ENCODE measurements around the gene SCYGR4.

SCYGR4 gene

DNA sequence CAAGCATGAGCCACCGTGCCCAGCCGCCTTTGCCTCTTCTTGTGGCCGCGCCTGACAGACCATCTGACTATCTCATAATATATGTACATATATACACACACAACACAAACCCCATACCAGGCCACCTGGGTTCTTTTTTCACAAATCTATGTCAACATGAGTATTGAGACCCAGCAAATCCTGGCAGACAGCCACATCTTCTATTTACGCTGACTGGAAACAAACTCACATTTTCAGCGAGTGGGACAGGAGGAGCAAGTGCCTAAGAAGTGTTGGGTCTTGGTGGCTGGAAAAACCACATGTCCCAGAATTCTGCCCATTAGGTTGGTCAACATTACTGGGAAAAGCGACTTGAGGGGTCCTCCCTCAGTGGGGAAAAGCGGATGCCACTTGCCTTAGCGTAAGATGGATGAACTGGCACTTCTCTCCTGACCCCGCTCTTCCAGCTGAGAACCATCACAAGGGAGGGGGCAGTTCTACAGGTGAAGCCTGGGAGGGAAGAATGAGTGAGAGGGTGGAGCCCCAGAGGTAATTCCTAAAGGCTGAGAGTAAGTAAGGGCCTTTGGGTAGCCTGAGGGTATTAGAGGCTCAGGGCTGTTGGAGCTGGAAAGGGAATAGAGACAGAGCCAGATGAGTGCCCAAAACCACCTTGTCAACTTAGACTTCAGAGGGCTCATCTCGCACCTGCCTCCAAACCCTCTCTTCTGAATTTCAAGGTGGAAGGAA lies 4.6 kb upstream of the SCYGR4 start:
- intact Hi-C loops (cut with DNase I): no loop called here
- no peak for DNase-seq

- DNase-seq: no peak
- intact Hi-C loops (cut with DNase I): no loop called here
Observed at GRCh38 chr2:227613272-227613660, 4.0 kb upstream of the SCYGR4 start.

- DNase-seq: no peak
- intact Hi-C loops (cut with DNase I): no loop called here
Observed at GRCh38 chr2:227614246-227614645, 3.1 kb upstream of the SCYGR4 start.

GRCh38 chr2:227614740-227615139 lies 2.6 kb upstream of the SCYGR4 start, which contains the start of gene SCYGR3:
SCYGR3 (minus strand) TSS chr2:227614840; CDS start chr2:227614840, 0 bp downstream.
- intact Hi-C loops (cut with DNase I): no loop called here
- no peak for DNase-seq

GRCh38 chr2:227615181-227615580 lies 2.1 kb upstream of the SCYGR4 start:
- no peak for DNase-seq
- intact Hi-C loops (cut with DNase I): no loop called here

- DNase-seq: no peak
- intact Hi-C loops (cut with DNase I): no loop called here
Observed at GRCh38 chr2:227615906-227616305, 1.4 kb upstream of the SCYGR4 start.

- intact Hi-C loops (cut with DNase I): no loop called here
- DNase-seq: no peak
Observed at GRCh38 chr2:227616631-227617030, 667 bp upstream of the SCYGR4 start.

GRCh38 chr2:227623226-227623625 lies 5.9 kb downstream of the SCYGR4 start:
- intact Hi-C loops (cut with DNase I): no loop called here
- no peak for DNase-seq

GRCh38 chr2:227625420-227625819 lies 8.1 kb downstream of the SCYGR4 start:
- DNase-seq: no peak
- intact Hi-C loops (cut with DNase I): no loop called here

GRCh38 chr2:227626580-227627151 lies 9.4 kb downstream of the SCYGR4 start:
- no peak for DNase-seq
- intact Hi-C loops (cut with DNase I): no loop called here

DNA sequence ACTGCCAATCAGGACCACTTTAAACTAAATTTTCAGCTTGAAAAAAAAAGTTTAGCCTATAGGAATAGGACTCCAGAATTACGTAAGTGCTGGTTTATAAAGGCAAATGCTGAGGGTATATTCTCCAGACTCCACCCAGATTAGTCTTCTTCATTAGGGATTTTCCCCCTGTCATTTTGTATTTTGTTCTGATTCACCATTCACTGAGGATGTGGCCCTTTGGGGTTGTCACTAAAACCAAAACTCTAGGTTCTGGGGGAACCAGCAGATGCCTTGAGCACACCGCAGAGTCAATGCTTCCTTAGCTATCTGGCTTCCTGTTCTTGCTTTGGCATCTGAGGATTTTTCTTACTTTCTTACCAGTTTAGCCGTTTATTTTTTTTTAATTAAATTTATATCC lies 10.5 kb downstream of the SCYGR4 start:
- no peak for DNase-seq
- intact Hi-C loops (cut with DNase I): no loop called here

DNA sequence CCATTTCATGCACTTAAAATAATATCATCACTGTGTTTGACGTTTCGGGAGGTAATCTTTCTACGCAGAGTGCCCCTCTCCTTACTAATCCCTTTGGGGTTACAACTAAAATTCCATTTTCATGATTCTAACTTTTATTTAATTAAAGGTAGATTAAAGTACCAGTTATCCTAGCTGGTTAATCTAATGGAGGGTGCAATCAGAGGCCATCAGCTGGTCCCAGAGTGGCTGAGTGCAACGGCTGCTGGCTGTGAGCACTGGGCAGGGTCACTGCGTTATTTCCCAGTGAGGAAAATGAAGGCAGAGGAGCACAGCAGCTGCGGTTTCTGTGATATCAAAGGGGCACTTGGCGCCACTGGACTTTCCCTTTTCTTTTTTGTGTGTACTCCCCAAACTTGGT lies 12.1 kb downstream of the SCYGR4 start:
- DNase-seq: no peak
- intact Hi-C loops (cut with DNase I): no loop called here

GRCh38 chr2:227630322-227630721 lies 13.0 kb downstream of the SCYGR4 start:
- DNase-seq: no peak
- intact Hi-C loops (cut with DNase I): no loop called here

GRCh38 chr2:227632827-227633226 lies 15.5 kb downstream of the SCYGR4 start:
- no peak for DNase-seq
- intact Hi-C loops (cut with DNase I): no loop called here

DNA sequence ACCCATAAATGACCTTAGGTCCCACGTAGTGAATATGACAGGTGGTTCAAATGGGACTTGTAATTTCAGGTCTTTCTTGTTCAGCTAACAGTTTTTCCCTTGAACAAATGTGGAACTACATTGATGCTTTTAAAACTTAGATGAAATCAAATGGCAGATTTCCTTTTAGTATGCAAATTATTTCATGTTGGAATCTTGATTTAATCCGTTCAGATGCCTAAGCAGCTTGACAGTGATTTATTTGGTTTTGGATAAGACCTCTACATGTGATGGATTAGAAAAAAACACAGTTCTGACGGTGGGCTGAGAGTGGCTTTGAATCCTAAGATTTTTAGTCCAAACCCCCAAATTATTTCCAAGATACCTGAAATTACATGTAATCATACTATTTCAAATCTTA lies 16.9 kb downstream of the SCYGR4 start:
- intact Hi-C loops (cut with DNase I): no loop called here
- no peak for DNase-seq

GRCh38 chr2:227642656-227643055 lies 25.4 kb downstream of the SCYGR4 start:
- intact Hi-C loops (cut with DNase I): no loop called here
- no peak for DNase-seq

DNA sequence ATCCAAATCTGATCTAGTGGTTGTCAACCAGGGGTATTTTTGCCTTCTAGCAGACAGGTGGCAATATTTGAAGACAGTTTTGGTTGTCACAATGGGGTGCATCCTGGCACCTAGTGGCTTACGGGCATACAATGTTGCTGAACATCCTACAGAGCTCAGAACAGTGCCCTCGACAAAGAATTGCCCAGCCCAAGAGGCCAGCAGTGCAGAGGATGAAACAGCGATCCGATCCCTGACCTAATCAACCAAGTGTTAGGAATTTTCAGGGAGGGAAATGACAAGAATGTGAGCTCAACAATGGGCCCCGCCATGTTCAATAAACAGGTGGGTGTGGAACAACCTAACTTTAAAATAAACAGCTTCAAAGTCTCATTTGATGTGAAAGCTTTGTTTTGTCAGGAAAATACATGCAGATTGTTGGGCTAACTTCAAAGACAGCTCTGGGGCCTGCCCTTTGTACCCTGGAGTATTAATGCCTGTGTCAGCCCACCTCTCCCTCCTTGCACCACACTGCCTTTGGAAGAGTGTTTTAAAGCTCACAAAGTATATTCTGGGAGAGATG lies 26.8 kb downstream of the SCYGR4 start:
- intact Hi-C loops (cut with DNase I): no loop called here

GRCh38 chr2:227653419-227653818 lies 36.1 kb downstream of the SCYGR4 start:
- no peak for DNase-seq
- intact Hi-C loops (cut with DNase I): loop anchor here (10.0 kb wide), 1 partner anchor 211 kb away; no protein-coding TSS in a partner anchor

More for the DNA sequence above, 26.8 kb downstream of the SCYGR4 start:
- no peak for DNase-seq

GRCh38 chr2:227654426-227654825 lies 37.1 kb downstream of the SCYGR4 start:
- intact Hi-C loops (cut with DNase I): loop anchor here (10.0 kb wide), 1 partner anchor 210 kb away; no protein-coding TSS in a partner anchor
- no peak for DNase-seq

DNA sequence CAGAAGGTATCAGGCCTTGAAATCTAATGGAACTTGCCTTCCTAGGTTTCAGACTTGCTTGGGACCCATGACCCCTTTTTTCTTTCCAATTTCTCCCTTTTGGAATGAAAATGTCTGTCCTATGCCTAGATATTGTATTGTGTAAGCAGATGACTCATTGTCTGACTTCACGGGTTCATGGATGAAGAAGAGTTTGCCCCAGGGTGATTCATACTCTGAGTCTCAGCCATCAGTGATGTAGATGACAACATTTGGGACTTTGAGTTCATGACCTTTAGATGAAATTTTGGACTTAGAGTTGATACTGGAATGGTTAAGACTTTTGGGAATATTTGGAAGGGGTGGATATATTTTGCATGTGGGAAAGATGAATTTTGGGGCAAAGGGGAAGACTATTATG lies 38.2 kb downstream of the SCYGR4 start:
- intact Hi-C loops (cut with DNase I): loop anchor here (5.0 to 10.0 kb wide), 2 partner anchors 112 to 209 kb away; no protein-coding TSS in a partner anchor
- DNase-seq: no peak
